ENCODE results near the gene RNF149.
A peak's percentile ranks its signal among the peaks of the same experiment; 100 is the strongest.
"Not testable (repeated sequence)": the region's sequence is repeated elsewhere in the genome, so short reads cannot be mapped to it uniquely, and the experiment has no call there.

The RNF149 gene

GRCh38 chr2:101241158-101241557 is 67.3 kb downstream of the RNF149 start:
- Mint-ChIP-seq H3K36me3 (ENCODE audit: low read depth) (peaks cover 4% of the 10 kb centered on the region), H3K4me3 (peak overlapping the region in 1 of 3 experiments; percentile 45), H3K9me3 (peaks cover 4% of the 10 kb centered on the region), H3K27me3 (ENCODE audit: low read depth) (no peaks in the 10 kb centered on the region), H3K4me1 (peaks cover 45% of the 10 kb centered on the region), H3K27ac (peak overlapping the region; percentile 80 to 99 (median 97))
- no peak for TF ChIP-seq CTCF (IDR thresholded peaks at IDR 0.05; ENCODE audit: unreplicated experiment in 3 of 3)

- not testable (repeated sequence) for H3K27me3 Mint-ChIP-seq (ENCODE audit: low read depth); H3K36me3 Mint-ChIP-seq (ENCODE audit: low read depth); H3K9me3 Mint-ChIP-seq
- H3K4me1 Mint-ChIP-seq: peaks cover 45% of the 10 kb centered on the region
- TF ChIP-seq CTCF (IDR thresholded peaks at IDR 0.05; ENCODE audit: unreplicated experiment in 3 of 3): peak; percentile 27 to 37 (median 36)
- peak overlapping the region; percentile 97 to 99 (median 98) for H3K27ac Mint-ChIP-seq
- H3K4me3 Mint-ChIP-seq: peak overlapping the region in 1 of 3 experiments; percentile 10
Measured at GRCh38 chr2:101240694-101241093, 67.8 kb downstream of the RNF149 start.

- H3K27me3 Mint-ChIP-seq (ENCODE audit: low read depth); H3K36me3 Mint-ChIP-seq (ENCODE audit: low read depth); H3K9me3 Mint-ChIP-seq: not testable (repeated sequence)
- H3K4me3 Mint-ChIP-seq: peak overlapping the region in 1 of 3 experiments; percentile 26
- H3K27ac Mint-ChIP-seq: peak overlapping the region; percentile 97 to 99 (median 98)
- H3K4me1 Mint-ChIP-seq: peaks cover 45% of the 10 kb centered on the region
Measured at GRCh38 chr2:101239760-101240118, 68.8 kb downstream of the RNF149 start.

GRCh38 chr2:101238930-101239759 is 69.4 kb downstream of the RNF149 start:
- Mint-ChIP-seq H3K9me3 (peaks cover 4% of the 10 kb centered on the region), H3K4me1 (peaks cover 45% of the 10 kb centered on the region), H3K27ac (peak overlapping the region; percentile 97 to 99 (median 98))

GRCh38 chr2:101237944-101238343 is 70.6 kb downstream of the RNF149 start:
- H3K27ac Mint-ChIP-seq: peak overlapping the region; percentile 78 to 99 (median 97)
- not testable (repeated sequence) for H3K27me3 Mint-ChIP-seq (ENCODE audit: low read depth); H3K36me3 Mint-ChIP-seq (ENCODE audit: low read depth); H3K9me3 Mint-ChIP-seq
- H3K4me1 Mint-ChIP-seq: peaks cover 45% of the 10 kb centered on the region
- H3K4me3 Mint-ChIP-seq: peak overlapping the region in 1 of 3 experiments; percentile 67

More at GRCh38 chr2:101238930-101239759, 69.4 kb downstream of the RNF149 start:
- Mint-ChIP-seq H3K4me3 (peak overlapping the region in 2 of 3 experiments; percentile 31 to 58), H3K27me3 (ENCODE audit: low read depth) (no peaks in the 10 kb centered on the region), H3K36me3 (ENCODE audit: low read depth) (peaks cover 4% of the 10 kb centered on the region)
- no peak for TF ChIP-seq CTCF (IDR thresholded peaks at IDR 0.05; ENCODE audit: unreplicated experiment in 3 of 3)

- not testable (repeated sequence) for H3K27me3 Mint-ChIP-seq (ENCODE audit: low read depth); H3K36me3 Mint-ChIP-seq (ENCODE audit: low read depth); H3K27ac Mint-ChIP-seq; H3K4me3 Mint-ChIP-seq; H3K9me3 Mint-ChIP-seq
- peaks cover 31% of the 10 kb centered on the region for H3K4me1 Mint-ChIP-seq
Measured at GRCh38 chr2:101235956-101236355, 72.5 kb downstream of the RNF149 start.

GRCh38 chr2:101234169-101234938 is 74.1 kb downstream of the RNF149 start:
- Mint-ChIP-seq H3K27ac (peak overlapping the region in 1 of 3 experiments; percentile 83), H3K27me3 (ENCODE audit: low read depth) (no peaks in the 10 kb centered on the region), H3K36me3 (ENCODE audit: low read depth) (peaks cover 7% of the 10 kb centered on the region), H3K9me3 (peaks cover 2% of the 10 kb centered on the region), H3K4me1 (peaks cover 17% of the 10 kb centered on the region), H3K4me3 (no peak overlapping the region)
- TF ChIP-seq CTCF (IDR thresholded peaks at IDR 0.05; ENCODE audit: unreplicated experiment in 3 of 3): no peak

Measured in nephron (organoid).